ENCODE measurements around the gene NCOA1. TPM values are rescaled to one million over a fixed set of nuclear protein-coding genes. Genes with fewer than 3 reads are reported as not detected.
A peak's percentile ranks its signal among the peaks of the same experiment; 100 is the strongest.

Gene NCOA1
- total and polyA plus RNA-seq, 12 donors: 8.6 to 36.7 (median 32.0) TPM

DNA sequence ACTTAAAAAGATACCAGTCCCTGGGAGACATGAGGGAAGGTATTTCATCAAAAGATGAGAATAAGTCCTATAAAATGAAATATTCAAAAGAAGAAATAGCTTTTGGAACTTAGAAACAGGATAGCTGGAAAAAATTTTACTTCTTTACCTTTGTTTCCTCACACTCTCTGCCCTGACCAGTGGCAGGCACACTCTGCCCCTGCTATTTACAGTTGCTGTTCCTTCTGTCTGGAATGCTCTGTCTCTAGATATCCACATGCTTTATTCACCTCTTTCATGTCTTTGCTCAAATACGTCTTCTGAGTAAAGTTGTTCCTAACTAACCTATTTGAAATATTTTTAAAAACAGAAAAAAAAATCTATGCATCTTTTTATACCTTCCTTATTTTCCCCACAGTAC, 176.5 kb downstream of the NCOA1 start:
- TF ChIP-seq CTCF (IDR thresholded peaks at IDR 0.05): no peak
- DNase-seq (no peak), ATAC-seq (peak in 1 of 8 donors; percentile 57)
- H3K4me1 ChIP-seq: peaks cover 0 to 9% (median 0%) of the 10 kb centered on the region in 9 donors
- H3K9me3 ChIP-seq: no peaks in the 10 kb centered on the region
- H3K27ac ChIP-seq: no peak overlapping the region
- H3K4me3 ChIP-seq: no peak overlapping the region
- peaks cover 0 to 37% (median 5%) of the 10 kb centered on the region in 9 donors for H3K36me3 ChIP-seq
- H3K27me3 ChIP-seq: no peaks in the 10 kb centered on the region
- intact Hi-C loops (cut with DNase I): no loop called here
- WGBS, 2 donors: 72 to 97% methylated on average over 1 of the region's 1 CpG

- H3K27ac ChIP-seq: no peak overlapping the region
- peaks cover 0 to 36% (median 5%) of the 10 kb centered on the region in 9 donors for H3K36me3 ChIP-seq
- peaks cover 0 to 26% (median 8%) of the 10 kb centered on the region in 9 donors for H3K4me1 ChIP-seq
- intact Hi-C loops (cut with DNase I): no loop called here
- H3K4me3 ChIP-seq: no peak overlapping the region
- no peak for TF ChIP-seq CTCF (IDR thresholded peaks at IDR 0.05)
- DNase-seq: no peak
- ATAC-seq: no peak
- 96% methylated on average over 1 of the region's 1 CpG for WGBS, 2 donors
- no peaks in the 10 kb centered on the region for H3K27me3 ChIP-seq
- no peaks in the 10 kb centered on the region for H3K9me3 ChIP-seq
Measured at GRCh38 chr2:24671230-24671629, 180.2 kb downstream of the NCOA1 start.

- intact Hi-C loops (cut with DNase I): no loop called here
- Histone ChIP-seq H3K4me3 (no peak overlapping the region), H3K9me3 (no peaks in the 10 kb centered on the region), H3K27me3 (no peaks in the 10 kb centered on the region), H3K27ac (no peak overlapping the region), H3K4me1 (peaks cover 0 to 22% (median 6%) of the 10 kb centered on the region in 9 donors), H3K36me3 (peaks cover 0 to 32% (median 9%) of the 10 kb centered on the region in 9 donors)
- ATAC-seq: no peak
- WGBS, 2 donors: 80 to 82% methylated on average over 3 of the region's 3 CpGs
- no peak for DNase-seq
- TF ChIP-seq CTCF (IDR thresholded peaks at IDR 0.05): no peak
Measured at GRCh38 chr2:24672589-24672988, 181.5 kb downstream of the NCOA1 start.

GRCh38 chr2:24675338-24675737, 184.3 kb downstream of the NCOA1 start:
- ATAC-seq (peak in 5 of 8 donors; percentile 27 to 72 (median 66)), DNase-seq (no peak)
- 52 to 73% methylated on average over 7 of the region's 7 CpGs for WGBS, 2 donors
- no peaks in the 10 kb centered on the region for H3K27me3 ChIP-seq
- H3K4me3 ChIP-seq: no peak overlapping the region
- peak overlapping the region in 5 of 10 donors; percentile 0 to 38 (median 18) for H3K27ac ChIP-seq
- TF ChIP-seq CTCF (IDR thresholded peaks at IDR 0.05): no peak
- intact Hi-C loops (cut with DNase I): no loop called here
- peaks cover 0 to 42% (median 4%) of the 10 kb centered on the region in 9 donors for H3K36me3 ChIP-seq
- peaks cover 0 to 20% (median 6%) of the 10 kb centered on the region in 9 donors for H3K4me1 ChIP-seq
- H3K9me3 ChIP-seq: no peaks in the 10 kb centered on the region
